Spleen (tissue), 11 donors: ENCODE data around the gene CRYGB. TPM values are rescaled to one million over a fixed set of nuclear protein-coding genes. Genes with fewer than 3 reads are reported as not detected.

Experiments
- DNase-seq: peaks from one replicate; pipeline ENCODE4 v3.0.0-alpha.2; 2020
- H3K27ac ChIP-seq, 8 donors: fragments of 200-600 bp; sonication (generic) in 7 of 8; 1 replicate in 4 of 8; 2 replicates in 4 of 8; pipeline versions ENCODE4 v1.5.0 to v1.8.0; 2016 to 2021; ENCODE audit warnings: inconsistent platforms in 4 of 8, mild to moderate bottlenecking in 4 of 8, moderate library complexity in 1 of 8
- H3K27me3 ChIP-seq, 7 donors: fragments of 200-600 bp; sonication (generic) in 6 of 7; replicated peaks in 1 of 7; 1 replicate in 4 of 7; 2 replicates in 3 of 7; pipeline versions ENCODE4 v1.5.0 to v1.8.0; 2016 to 2021; ENCODE audit warnings: inconsistent platforms in 3 of 7, mild to moderate bottlenecking in 1 of 7
- H3K36me3 ChIP-seq, 6 donors: fragments of 200-600 bp; sonication (generic) in 5 of 6; 1 replicate in 4 of 6; 2 replicates in 2 of 6; pipeline versions ENCODE4 v1.5.0 to v1.8.0; 2016 to 2021; ENCODE audit warnings: inconsistent platforms in 2 of 6
- H3K4me1 ChIP-seq, 6 donors: fragments of 200-600 bp; sonication (generic) in 5 of 6; 1 replicate in 3 of 6; 2 replicates in 3 of 6; pipeline versions ENCODE4 v1.5.0 to v1.8.0; 2016 to 2021; ENCODE audit warnings: inconsistent platforms in 3 of 6
- H3K4me3 ChIP-seq, 8 donors: fragments of 200-600 bp; sonication (generic) in 7 of 8; 1 replicate in 4 of 8; 2 replicates in 4 of 8; pipeline versions ENCODE4 v1.5.0 to v1.8.0; 2016 to 2021; ENCODE audit warnings: inconsistent platforms in 4 of 8, mild to moderate bottlenecking in 4 of 8, moderate library complexity in 2 of 8
- H3K9me3 ChIP-seq, 8 donors: fragments of 200-600 bp; sonication (generic) in 7 of 8; 1 replicate in 4 of 8; 2 replicates in 4 of 8; pipeline versions ENCODE4 v1.5.0 to v1.8.0; 2016 to 2021; ENCODE audit warnings: inconsistent platforms in 4 of 8
- POLR2A ChIP-seq, 3 donors: fragments of 450-650 bp; IDR thresholded peaks; one replicate each; pipeline ENCODE4 v1.5.1; 2017; ENCODE audit warnings: antibody characterized with exemption in 3 of 3, mild to moderate bottlenecking in 1 of 3
- POLR2AphosphoS5 ChIP-seq, 3 donors: sonication (generic); formaldehyde crosslinking; IDR thresholded peaks; one replicate each; pipeline ENCODE4 v1.5.1; 2017; ENCODE audit warnings: antibody characterized with exemption in 3 of 3
- WGBS, 5 donors: extraction: QIAGEN DNeasy Blood & Tissue Kit in 3 of 5; methylation state at CpG; one replicate each; pipeline versions ENCODE4 v1.1.5 to v1.1.7; 2013 to 2018; 5-methylcytosine and 5-hydroxymethylcytosine counted together
- intact Hi-C: fragments of 100-400 bp; cut with DNase I; formaldehyde crosslinking; loops from one replicate; pipeline ENCODE4 v1.15.0; 2023; ENCODE audit warnings: low total_unique reads
- polyA plus RNA-seq, 3 donors: library from polyadenylated mRNA; stranded (reverse); fragments of 200-250 nt; gene quantifications; one replicate each; pipeline ENCODE4 v1.2.1, GENCODE V29; 2013
- total RNA-seq, 7 donors: library from RNA; depleted of rRNA in 3 of 7; stranded (reverse); fragments of >200 nt in 3 of 7; fragmentation: NEBNext Ultra II Directional in 4 of 7; extraction: Animal tissue kit (Norgen Biotek cat#: 25700) in 4 of 7; gene quantifications; one replicate each; pipeline versions ENCODE4 v1.1.0 to v1.2.1, GENCODE V29; 2016 to 2021
- TF ChIP-seq, protein P1 (sequence below), 11 experiments: fragments of 200-600 bp in 7 of 11; fragments of 450-650 bp in 4 of 11; sonication (generic) in 4 of 11; IDR thresholded peaks in 8 of 11; conservative IDR thresholded peaks in 3 of 11; 1 replicate in 7 of 11; 2 replicates in 4 of 11; pipeline versions ENCODE4 v1.4.0 to v1.8.0; 2016 to 2021; ENCODE audit warnings: antibody characterized with exemption in 11 of 11, inconsistent platforms in 4 of 11, mild to moderate bottlenecking in 1 of 11
- donor health status: healthy with polysubstance abuse.
- donor health status: DM: no; HTN: no; CAD: no; lungs with moderate emphysema.
- donor health status: DM: no; HTN: no; CAD: no.
- donor health status: Bipolar disorder and iron deficiency.
- donor health status: healthy.
- donor health status: DM: no; HTN: no; CAD: no.
- donor health status: DM: yes; HTN: yes; CAD: no.

CRYGB gene
- total and polyA plus RNA-seq, 10 donors, result not detected

DNA sequence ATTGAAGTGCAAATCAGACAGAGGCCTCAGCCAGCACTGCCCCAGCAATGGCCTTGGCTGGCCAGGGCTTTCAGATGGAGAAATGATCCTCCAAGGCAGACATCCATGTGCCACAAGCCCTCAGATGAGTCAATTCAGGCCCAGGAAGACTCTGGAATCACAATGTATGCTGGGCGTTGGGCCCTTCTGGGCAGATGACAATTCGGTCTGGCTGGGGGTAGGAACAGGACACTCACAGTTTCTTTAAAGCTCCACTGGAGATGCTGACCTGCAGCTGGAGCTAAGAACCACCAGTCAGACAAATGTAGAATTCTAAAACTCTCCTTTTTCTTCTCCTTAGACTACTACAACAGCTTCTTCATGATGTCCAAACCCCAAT lies 9.3 kb downstream of the CRYGB start:
- Histone ChIP-seq H3K27me3 (no peaks in the 10 kb centered on the region), H3K27ac (no peak overlapping the region), H3K4me3 (no peak overlapping the region), H3K4me1 (peaks cover 0 to 7% (median 0%) of the 10 kb centered on the region in 6 donors), H3K9me3 (peaks cover 0 to 10% (median 3%) of the 10 kb centered on the region in 8 donors), H3K36me3 (no peaks in the 10 kb centered on the region)
- DNase-seq, result no peak
- TF ChIP-seq POLR2AphosphoS5 (IDR thresholded peaks at IDR 0.05) (no peak), POLR2A (IDR thresholded peaks at IDR 0.05) (no peak)
- intact Hi-C loops, result no loop called here
- WGBS, 5 donors, result 83 to 95% (median 94%) methylated on average over 2 of the region's 2 CpGs

DNA sequence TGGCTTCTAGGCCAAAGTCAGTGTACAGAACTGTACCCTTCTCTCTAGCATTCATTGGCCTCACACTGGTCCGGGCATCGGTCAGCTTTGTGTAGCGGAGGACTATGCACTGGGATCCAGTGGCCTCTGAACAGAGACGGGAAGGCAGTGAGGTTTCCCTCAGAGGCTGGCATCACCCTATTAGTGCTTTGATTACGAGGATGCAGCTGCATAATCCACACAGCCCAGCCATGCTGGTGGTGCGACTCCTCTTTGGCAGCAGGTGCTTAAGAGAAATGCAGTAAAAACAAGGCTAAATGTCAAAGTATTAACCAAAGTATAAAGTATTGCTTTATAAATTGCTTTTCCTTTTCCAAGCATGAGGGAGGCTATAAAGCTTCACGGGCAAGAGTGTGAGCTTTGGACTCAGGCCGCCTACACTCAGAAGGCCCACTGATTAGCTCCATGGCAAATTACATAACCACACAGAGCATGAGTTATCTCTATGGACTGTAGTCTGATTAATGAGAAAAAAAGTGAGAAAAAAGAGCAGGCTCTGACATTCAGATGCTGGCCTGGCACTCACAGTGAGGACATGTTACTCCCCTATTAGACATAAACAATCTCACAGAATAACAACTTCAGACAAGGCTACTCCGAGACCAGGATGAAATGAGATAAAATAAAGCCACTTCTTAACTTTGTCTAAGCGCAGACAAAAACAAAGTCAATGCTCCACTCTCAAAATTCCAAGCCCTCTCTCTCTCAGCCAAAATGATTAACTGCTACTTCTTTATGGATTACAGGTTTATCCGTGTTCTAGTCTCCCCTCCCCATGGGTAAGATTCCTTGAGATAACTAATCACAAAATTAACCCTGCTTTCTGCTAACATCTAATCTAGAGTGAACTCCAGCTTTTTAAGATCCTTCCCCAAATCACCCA lies 9.9 kb downstream of the CRYGB start:
- 87 to 94% (median 90%) methylated on average over 11 of the region's 11 CpGs for WGBS, 5 donors
- Histone ChIP-seq H3K36me3 (no peaks in the 10 kb centered on the region), H3K4me1 (peaks cover 0 to 7% (median 0%) of the 10 kb centered on the region in 6 donors), H3K9me3 (peaks cover 0 to 10% (median 3%) of the 10 kb centered on the region in 8 donors), H3K27me3 (no peaks in the 10 kb centered on the region), H3K4me3 (no peak overlapping the region), H3K27ac (no peak overlapping the region)
- intact Hi-C loops, result no loop called here
- no peak for DNase-seq
- TF ChIP-seq, protein P1, sequence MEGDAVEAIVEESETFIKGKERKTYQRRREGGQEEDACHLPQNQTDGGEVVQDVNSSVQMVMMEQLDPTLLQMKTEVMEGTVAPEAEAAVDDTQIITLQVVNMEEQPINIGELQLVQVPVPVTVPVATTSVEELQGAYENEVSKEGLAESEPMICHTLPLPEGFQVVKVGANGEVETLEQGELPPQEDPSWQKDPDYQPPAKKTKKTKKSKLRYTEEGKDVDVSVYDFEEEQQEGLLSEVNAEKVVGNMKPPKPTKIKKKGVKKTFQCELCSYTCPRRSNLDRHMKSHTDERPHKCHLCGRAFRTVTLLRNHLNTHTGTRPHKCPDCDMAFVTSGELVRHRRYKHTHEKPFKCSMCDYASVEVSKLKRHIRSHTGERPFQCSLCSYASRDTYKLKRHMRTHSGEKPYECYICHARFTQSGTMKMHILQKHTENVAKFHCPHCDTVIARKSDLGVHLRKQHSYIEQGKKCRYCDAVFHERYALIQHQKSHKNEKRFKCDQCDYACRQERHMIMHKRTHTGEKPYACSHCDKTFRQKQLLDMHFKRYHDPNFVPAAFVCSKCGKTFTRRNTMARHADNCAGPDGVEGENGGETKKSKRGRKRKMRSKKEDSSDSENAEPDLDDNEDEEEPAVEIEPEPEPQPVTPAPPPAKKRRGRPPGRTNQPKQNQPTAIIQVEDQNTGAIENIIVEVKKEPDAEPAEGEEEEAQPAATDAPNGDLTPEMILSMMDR (IDR thresholded peaks at IDR 0.05 in 8 of 11, conservative IDR thresholded peaks at IDR 0.05 in 3 of 11), result no peak
- TF ChIP-seq POLR2AphosphoS5 (IDR thresholded peaks at IDR 0.05), result no peak
- no peak for TF ChIP-seq POLR2A (IDR thresholded peaks at IDR 0.05)

DNA sequence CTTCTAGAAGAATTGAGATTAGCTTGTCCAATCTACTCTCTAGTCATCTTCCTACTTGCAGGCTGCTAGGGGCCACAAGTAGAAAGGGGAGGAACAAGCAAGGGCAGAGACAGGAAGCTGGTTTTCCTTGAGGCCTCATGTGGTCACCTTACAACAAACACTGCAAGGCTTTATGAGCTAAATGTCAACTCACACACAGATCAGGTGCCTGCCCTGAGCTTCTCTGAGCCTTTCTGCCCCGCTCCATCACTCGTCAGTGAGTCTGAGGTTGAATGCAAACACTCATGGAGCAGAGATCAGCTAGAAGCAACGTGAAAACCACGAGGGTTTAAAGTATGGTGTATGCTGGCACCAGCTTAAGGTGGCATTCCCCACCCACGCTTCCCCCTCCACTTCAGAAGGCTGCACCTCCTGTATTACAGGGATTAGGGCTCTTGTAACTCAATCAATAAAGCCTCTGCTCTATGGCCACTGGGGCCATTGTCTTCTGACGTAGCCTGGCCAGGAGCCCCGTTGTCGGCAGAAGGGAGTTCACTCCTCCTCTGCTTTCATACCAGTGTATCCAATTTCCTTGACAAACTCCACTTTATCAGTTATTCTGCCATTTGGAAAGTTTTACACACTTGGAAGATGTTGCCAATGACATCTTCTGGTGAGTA lies 10.9 kb downstream of the CRYGB start:
- Histone ChIP-seq H3K36me3 (no peaks in the 10 kb centered on the region), H3K27me3 (no peaks in the 10 kb centered on the region), H3K4me1 (peaks cover 0 to 7% (median 0%) of the 10 kb centered on the region in 6 donors), H3K9me3 (peaks cover 0 to 10% (median 3%) of the 10 kb centered on the region in 8 donors), H3K4me3 (no peak overlapping the region), H3K27ac (no peak overlapping the region)
- intact Hi-C loops, result no loop called here
- DNase-seq, result no peak
- WGBS, 5 donors, result 27 to 41% (median 29%) methylated on average over 7 to 8 of the region's 8 CpGs
- TF ChIP-seq POLR2AphosphoS5 (IDR thresholded peaks at IDR 0.05) (no peak), POLR2A (IDR thresholded peaks at IDR 0.05) (no peak)
- TF ChIP-seq, protein P1 (IDR thresholded peaks at IDR 0.05 in 8 of 11, conservative IDR thresholded peaks at IDR 0.05 in 3 of 11), result no peak

DNA sequence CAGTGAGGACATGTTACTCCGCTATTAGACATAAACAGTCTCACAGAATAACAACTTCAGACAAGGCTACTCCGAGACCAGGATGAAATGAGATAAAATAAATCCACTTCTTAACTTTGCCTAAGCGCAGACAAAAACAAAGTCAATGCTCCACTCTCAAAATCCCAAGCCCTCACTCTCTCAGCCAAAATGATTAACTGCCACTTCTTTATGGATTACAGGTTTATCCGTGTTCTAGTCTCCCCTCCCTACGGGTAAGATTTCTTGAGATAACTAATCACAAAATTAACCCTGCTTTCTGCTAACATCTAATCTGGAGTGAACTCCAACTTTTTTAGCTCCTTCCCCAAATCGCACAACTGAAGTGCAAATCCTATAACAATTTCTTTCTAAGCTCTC lies 15.2 kb downstream of the CRYGB start:
- peaks cover 0 to 4% (median 0%) of the 10 kb centered on the region in 8 donors for H3K9me3 ChIP-seq
- 86 to 96% (median 93%) methylated on average over 6 of the region's 6 CpGs for whole genome bisulfite sequencing, 5 donors
- H3K27ac ChIP-seq, result no peak overlapping the region
- TF ChIP-seq, protein P1 (IDR thresholded peaks at IDR 0.05 in 8 of 11, conservative IDR thresholded peaks at IDR 0.05 in 3 of 11), result no peak
- no peak overlapping the region for H3K4me3 ChIP-seq
- no peak for DNase-seq
- H3K36me3 ChIP-seq, result no peaks in the 10 kb centered on the region
- peaks cover 0 to 7% (median 0%) of the 10 kb centered on the region in 6 donors for H3K4me1 ChIP-seq
- H3K27me3 ChIP-seq, result peaks cover 0 to 11% (median 0%) of the 10 kb centered on the region in 7 donors
- intact Hi-C loops, result no loop called here
